Smooth muscle cell (in vitro differentiated cells): Measurements from ENCODE around the gene MPG. TPM values are rescaled to one million over a fixed set of nuclear protein-coding genes. Genes with fewer than 3 reads are reported as not detected.

Source experiments
- DNase-seq: peaks from one replicate; lab custom pipeline; 2025; ENCODE audit not compliant: unreplicated experiment; lab: John Stamatoyannopoulos, UW
- H2AFZ ChIP-seq: fragments of 200-600 bp; sonication (generic); 2 replicates; pipeline ENCODE4 v1.6.0; 2016; ENCODE audit warnings: antibody characterized with exemption, low read depth, mild to moderate bottlenecking
- H3F3A ChIP-seq: fragments of 200-600 bp; sonication (generic); 2 replicates; pipeline ENCODE4 v1.6.0; 2017; ENCODE audit warnings: antibody characterized with exemption, low read depth
- H3K27ac ChIP-seq: fragments of 200-600 bp; sonication (generic); 2 replicates; pipeline ENCODE4 v1.5.1; 2016; ENCODE audit warnings: low read depth, mild to moderate bottlenecking
- H3K27me3 ChIP-seq: fragments of 200-600 bp; sonication (generic); 2 replicates; pipeline ENCODE4 v1.6.1; 2016; ENCODE audit warnings: low read depth, mild to moderate bottlenecking
- H3K36me3 ChIP-seq: fragments of 200-600 bp; sonication (generic); 2 replicates; pipeline ENCODE4 v1.5.1; 2016; ENCODE audit warnings: low read depth
- H3K4me1 ChIP-seq: fragments of 200-600 bp; sonication (generic); 2 replicates; pipeline ENCODE4 v1.5.1; 2016; ENCODE audit warnings: low read depth
- H3K4me2 ChIP-seq: fragments of 200-600 bp; sonication (generic); 2 replicates; pipeline ENCODE4 v1.6.0; 2016; ENCODE audit warnings: mild to moderate bottlenecking
- H3K4me3 ChIP-seq: fragments of 200-600 bp; sonication (generic); 2 replicates; pipeline ENCODE4 v1.5.1; 2016; ENCODE audit warnings: mild to moderate bottlenecking
- H3K79me2 ChIP-seq: fragments of 200-600 bp; sonication (generic); 2 replicates; pipeline ENCODE4 v1.6.0; 2016; ENCODE audit warnings: low read depth, mild to moderate bottlenecking
- H3K9ac ChIP-seq: fragments of 200-600 bp; sonication (generic); 2 replicates; pipeline ENCODE4 v1.6.0; 2016; ENCODE audit warnings: low read depth
- H3K9me3 ChIP-seq: fragments of 200-600 bp; sonication (generic); replicated peaks from 2 replicates; pipeline ENCODE4 v1.5.1; 2016; ENCODE audit warnings: low read depth
- H4K20me1 ChIP-seq: fragments of 200-600 bp; sonication (generic); 2 replicates; pipeline ENCODE4 v1.6.0; 2016; ENCODE audit warnings: low read depth
- WGBS: methylation state at CpG from one replicate; pipeline ENCODE4 v1.1.7; 2016; ENCODE audit warnings: low lambda C conversion rate; 5-methylcytosine and 5-hydroxymethylcytosine counted together
- polyA plus RNA-seq: library from polyadenylated mRNA; unstranded; fragments of >200 nt; fragmentation: Nextera tagmentation; extraction: Ambion mirVana; gene quantifications from 2 replicates; pipeline ENCODE4 v1.2.1, GENCODE V29; 2016
- total RNA-seq: library from RNA; depleted of rRNA; stranded (reverse); fragments of >200 nt; gene quantifications from 2 replicates; pipeline ENCODE4 v1.2.3, GENCODE V29; 2014
- TF ChIP-seq, protein P1 (sequence below): fragments of 200-600 bp; sonication (generic); IDR thresholded peaks from 2 replicates; pipeline ENCODE4 v1.5.1; 2017; ENCODE audit warnings: borderline replicate concordance, mild to moderate bottlenecking, antibody characterized with exemption; ENCODE audit not compliant: insufficient read depth, poor library complexity, severe bottlenecking

Gene MPG
- total and polyA plus RNA-seq, 2 experiments from 2014 or later, result 84.7 to 120 TPM

- H3K79me2 ChIP-seq, result no peaks in the 10 kb centered on the region
- H4K20me1 ChIP-seq, result peaks cover 19% of the 10 kb centered on the region
- H2AFZ ChIP-seq, result no peak overlapping the region
- peaks cover 3% of the 10 kb centered on the region for H3K36me3 ChIP-seq
- no peaks in the 10 kb centered on the region for H3K4me1 ChIP-seq
- no peak for DNase-seq
- H3F3A ChIP-seq, result peaks cover 5% of the 10 kb centered on the region
- no peak overlapping the region for H3K27ac ChIP-seq
- no peak overlapping the region for H3K4me3 ChIP-seq
- TF ChIP-seq, protein P1, sequence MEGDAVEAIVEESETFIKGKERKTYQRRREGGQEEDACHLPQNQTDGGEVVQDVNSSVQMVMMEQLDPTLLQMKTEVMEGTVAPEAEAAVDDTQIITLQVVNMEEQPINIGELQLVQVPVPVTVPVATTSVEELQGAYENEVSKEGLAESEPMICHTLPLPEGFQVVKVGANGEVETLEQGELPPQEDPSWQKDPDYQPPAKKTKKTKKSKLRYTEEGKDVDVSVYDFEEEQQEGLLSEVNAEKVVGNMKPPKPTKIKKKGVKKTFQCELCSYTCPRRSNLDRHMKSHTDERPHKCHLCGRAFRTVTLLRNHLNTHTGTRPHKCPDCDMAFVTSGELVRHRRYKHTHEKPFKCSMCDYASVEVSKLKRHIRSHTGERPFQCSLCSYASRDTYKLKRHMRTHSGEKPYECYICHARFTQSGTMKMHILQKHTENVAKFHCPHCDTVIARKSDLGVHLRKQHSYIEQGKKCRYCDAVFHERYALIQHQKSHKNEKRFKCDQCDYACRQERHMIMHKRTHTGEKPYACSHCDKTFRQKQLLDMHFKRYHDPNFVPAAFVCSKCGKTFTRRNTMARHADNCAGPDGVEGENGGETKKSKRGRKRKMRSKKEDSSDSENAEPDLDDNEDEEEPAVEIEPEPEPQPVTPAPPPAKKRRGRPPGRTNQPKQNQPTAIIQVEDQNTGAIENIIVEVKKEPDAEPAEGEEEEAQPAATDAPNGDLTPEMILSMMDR, result peak; percentile 76
- 44% methylated on average over 6 of the region's 6 CpGs for WGBS
- no peak overlapping the region for H3K9ac ChIP-seq
- no peaks in the 10 kb centered on the region for H3K27me3 ChIP-seq
- no peaks in the 10 kb centered on the region for H3K9me3 ChIP-seq
- H3K4me2 ChIP-seq, result no peak overlapping the region
Measured at GRCh38 chr16:106623-107324, 28.7 kb downstream of the MPG start.

DNA sequence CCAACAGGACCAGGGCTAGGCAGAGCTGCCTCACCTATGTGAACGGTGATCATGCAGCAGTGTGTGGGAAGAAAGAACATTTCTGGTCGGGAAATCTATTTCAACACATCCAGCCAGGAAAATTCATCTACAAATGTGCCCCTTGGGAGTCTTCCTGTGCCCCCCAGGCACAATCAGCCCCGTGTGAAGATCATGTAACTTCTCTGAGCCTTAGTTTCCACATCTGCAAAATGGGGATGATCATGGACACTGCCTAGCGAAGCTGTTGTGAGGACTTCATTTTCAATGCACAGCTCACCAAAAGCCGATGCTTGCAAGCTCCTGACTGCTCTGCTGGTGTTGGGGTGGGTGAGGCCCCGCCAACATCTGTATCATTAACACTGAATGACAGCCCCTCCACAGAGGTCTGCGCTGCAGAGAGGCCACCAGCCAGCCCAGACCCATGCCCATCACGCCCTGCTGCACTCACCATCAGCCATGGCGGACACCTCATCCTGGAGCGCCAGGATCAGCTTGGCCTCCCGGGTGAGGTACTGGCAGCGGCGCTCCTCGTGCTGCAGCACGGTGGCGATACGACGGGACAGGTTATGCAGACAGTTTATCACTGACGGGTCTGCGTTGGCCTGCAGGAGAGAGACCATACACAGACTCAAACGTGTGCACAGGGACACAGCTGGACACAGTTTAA is 34.3 kb downstream of the MPG start:
- no peak overlapping the region for H2AFZ ChIP-seq
- H3K9ac ChIP-seq, result no peak overlapping the region
- peaks cover 3% of the 10 kb centered on the region for H3K4me1 ChIP-seq
- H3F3A ChIP-seq, result peaks cover 5% of the 10 kb centered on the region
- no peak for DNase-seq
- no peak overlapping the region for H3K27ac ChIP-seq
- 96% methylated on average over 21 of the region's 21 CpGs for WGBS
- no peaks in the 10 kb centered on the region for H3K27me3 ChIP-seq
- no peaks in the 10 kb centered on the region for H3K79me2 ChIP-seq
- H3K9me3 ChIP-seq, result no peaks in the 10 kb centered on the region
- H3K4me2 ChIP-seq, result no peak overlapping the region
- H3K4me3 ChIP-seq, result no peak overlapping the region
- peaks cover 5% of the 10 kb centered on the region for H3K36me3 ChIP-seq
- TF ChIP-seq, protein P1, result no peak
- peaks cover 28% of the 10 kb centered on the region for H4K20me1 ChIP-seq

DNA sequence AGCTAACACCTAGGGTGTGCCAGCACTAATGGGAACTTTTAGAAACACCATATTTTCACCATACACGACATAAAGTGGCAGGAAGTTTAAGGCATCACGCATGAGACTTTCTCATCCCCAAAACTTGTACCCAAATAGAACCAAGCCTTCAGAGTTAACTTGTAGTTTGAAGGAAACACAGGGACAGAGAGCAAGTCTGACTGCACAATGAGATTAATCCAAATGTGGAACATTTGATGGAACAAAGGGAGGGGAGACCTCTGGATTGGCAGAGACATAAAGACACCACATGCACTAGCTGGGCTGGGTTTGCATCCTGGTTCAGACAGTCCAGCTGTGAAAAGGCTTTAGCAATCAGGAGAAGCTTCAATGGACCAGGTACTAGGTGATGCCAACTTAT is 36.3 kb downstream of the MPG start:
- Histone ChIP-seq H3F3A (no peaks in the 10 kb centered on the region), H4K20me1 (peaks cover 38% of the 10 kb centered on the region), H3K4me3 (no peak overlapping the region), H3K79me2 (no peaks in the 10 kb centered on the region), H3K36me3 (peaks cover 5% of the 10 kb centered on the region), H2AFZ (no peak overlapping the region), H3K4me2 (no peak overlapping the region), H3K4me1 (peaks cover 3% of the 10 kb centered on the region), H3K9me3 (no peaks in the 10 kb centered on the region), H3K27ac (no peak overlapping the region), H3K9ac (no peak overlapping the region), H3K27me3 (no peaks in the 10 kb centered on the region)
- TF ChIP-seq, protein P1, result no peak
- 100% methylated on average over 2 of the region's 2 CpGs for WGBS
- no peak for DNase-seq
